Thymus (tissue), 11 donors: ENCODE data around the gene ARID1B. TPM values are rescaled to one million over a fixed set of nuclear protein-coding genes. Genes with fewer than 3 reads are reported as not detected.

Experiments
- DNase-seq, 9 donors: peaks; one replicate each; pipeline ENCODE4 v3.0.0-alpha.2; 2013; ENCODE audit warnings: low spot score in 9 of 9, low read depth in 6 of 9, missing footprints in 1 of 9
- H3K27ac ChIP-seq, 2 donors: one replicate each; pipeline ENCODE4 v1.5.1; 2013; ENCODE audit warnings: control low read depth in 1 of 2, low read depth in 1 of 2, low read length in 1 of 2, mild to moderate bottlenecking in 1 of 2, moderate library complexity in 1 of 2
- H3K27me3 ChIP-seq, 2 donors: one replicate each; pipeline ENCODE4 v1.5.1; 2013; ENCODE audit warnings: low read length in 1 of 2; ENCODE audit not compliant: control insufficient read depth in 2 of 2, insufficient read depth in 1 of 2
- H3K36me3 ChIP-seq, 2 donors: one replicate each; pipeline ENCODE4 v1.5.1; 2013; ENCODE audit warnings: low read length in 1 of 2, mild to moderate bottlenecking in 1 of 2, moderate library complexity in 1 of 2; ENCODE audit not compliant: control insufficient read depth in 2 of 2, insufficient read depth in 2 of 2
- H3K4me1 ChIP-seq, 2 donors: one replicate each; pipeline ENCODE4 v1.5.1; 2013; ENCODE audit warnings: low read length in 2 of 2; ENCODE audit not compliant: control insufficient read depth in 2 of 2, insufficient read depth in 2 of 2
- H3K4me3 ChIP-seq, 2 donors: one replicate each; pipeline ENCODE4 v1.5.1; 2013; ENCODE audit warnings: low read length in 2 of 2, control low read depth in 1 of 2, mild to moderate bottlenecking in 1 of 2
- H3K9me3 ChIP-seq, 2 donors: one replicate each; pipeline ENCODE4 v1.5.1; 2013; ENCODE audit warnings: low read length in 1 of 2, mild to moderate bottlenecking in 1 of 2; ENCODE audit not compliant: control insufficient read depth in 2 of 2, insufficient read depth in 1 of 2
- WGBS: extraction: QIAGEN DNeasy Blood & Tissue Kit; methylation state at CpG from one replicate; pipeline ENCODE4 v1.1.7; 2013; 5-methylcytosine and 5-hydroxymethylcytosine counted together
- polyA plus RNA-seq: library from polyadenylated mRNA; stranded (reverse); fragments of 200-250 nt; gene quantifications from one replicate; pipeline ENCODE4 v1.2.3, GENCODE V29; 2013
- total RNA-seq: library from RNA; stranded (reverse); fragments of 120-200 nt; gene quantifications from one replicate; pipeline ENCODE4 v1.2.4, GENCODE V29; 2013
- donor health status: healthy.

ARID1B gene
- total and polyA plus RNA-seq, 2 donors: 24.0 to 26.5 TPM

DNA sequence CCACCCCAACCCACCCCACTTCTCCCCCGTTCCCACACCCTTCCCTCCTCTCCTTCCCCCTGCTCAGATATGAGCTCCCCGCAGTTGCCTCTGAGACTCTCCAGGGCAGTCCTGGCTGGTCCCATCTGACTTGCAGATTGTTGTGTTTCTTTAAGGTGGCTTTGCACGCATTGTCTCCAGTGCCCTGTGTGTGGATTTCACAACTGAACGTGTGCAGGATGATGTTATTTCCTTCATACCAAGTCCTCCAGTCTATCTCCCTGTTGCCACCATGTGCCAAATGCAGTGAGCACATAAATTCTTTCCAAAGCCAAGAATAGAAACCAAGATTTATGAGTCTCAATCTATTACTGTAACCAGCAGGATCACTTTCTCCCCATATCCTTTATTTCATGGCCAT is 467.0 kb downstream of the ARID1B start:
- H3K27ac ChIP-seq: no peak overlapping the region
- DNase-seq: no peak
- 60% methylated on average over 4 of the region's 4 CpGs for WGBS

DNA sequence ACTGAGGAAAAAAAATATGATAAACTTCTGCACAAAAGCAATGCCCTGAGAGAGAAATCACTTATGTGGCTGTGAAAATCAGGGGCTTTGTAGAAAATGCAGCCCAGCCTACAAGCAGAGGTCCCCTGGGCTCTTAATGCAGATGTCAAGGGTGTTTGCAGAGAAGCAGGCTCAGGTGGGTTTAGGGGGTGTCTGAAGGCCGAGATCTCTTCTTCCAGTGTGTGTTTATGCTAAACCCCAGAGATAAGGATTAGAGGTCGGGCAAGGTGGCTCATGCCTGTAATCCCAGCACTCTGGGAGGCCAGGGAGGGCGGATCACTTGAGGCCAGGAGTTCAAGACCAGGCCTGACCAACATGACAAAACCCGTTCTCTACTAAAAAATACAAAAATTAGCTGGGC is 467.6 kb downstream of the ARID1B start:
- H3K36me3 ChIP-seq: no peaks in the 10 kb centered on the region
- 94% methylated on average over 4 of the region's 4 CpGs for WGBS
- H3K4me3 ChIP-seq: no peak overlapping the region
- DNase-seq: no peak
- H3K4me1 ChIP-seq: peaks cover 0 to 11% of the 10 kb centered on the region in 2 donors
- H3K9me3 ChIP-seq: peaks cover 0 to 9% of the 10 kb centered on the region in 2 donors
- peaks cover 0 to 5% of the 10 kb centered on the region in 2 donors for H3K27me3 ChIP-seq
- no peak overlapping the region for H3K27ac ChIP-seq

More for the DNA sequence above, 467.0 kb downstream of the ARID1B start:
- Histone ChIP-seq H3K9me3 (peaks cover 0 to 9% of the 10 kb centered on the region in 2 donors), H3K27me3 (peaks cover 0 to 5% of the 10 kb centered on the region in 2 donors), H3K4me1 (peaks cover 0 to 11% of the 10 kb centered on the region in 2 donors), H3K36me3 (no peaks in the 10 kb centered on the region), H3K4me3 (no peak overlapping the region)

DNA sequence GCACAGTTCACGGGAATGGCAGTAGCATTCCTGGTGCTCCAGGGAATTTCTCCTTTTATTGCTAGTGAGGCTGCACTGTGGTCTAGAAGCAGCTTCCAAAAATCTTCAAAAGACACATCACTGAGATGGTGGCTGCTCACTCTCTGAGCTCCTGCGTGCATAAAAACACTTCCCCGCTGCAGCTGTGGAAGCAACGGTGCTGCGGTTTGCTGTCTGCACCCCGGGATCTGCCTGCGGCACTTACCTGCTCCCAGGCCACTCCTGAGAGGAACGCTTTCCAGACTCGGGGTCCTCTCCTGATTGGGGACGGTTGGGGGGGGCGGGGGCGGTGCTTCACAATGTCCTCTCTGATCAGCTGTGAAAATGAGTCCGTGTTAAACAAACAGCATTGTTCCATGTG is 468.3 kb downstream of the ARID1B start:
- Histone ChIP-seq H3K36me3 (no peaks in the 10 kb centered on the region), H3K4me3 (no peak overlapping the region), H3K4me1 (peaks cover 0 to 7% of the 10 kb centered on the region in 2 donors), H3K27ac (no peak overlapping the region), H3K9me3 (peaks cover 0 to 9% of the 10 kb centered on the region in 2 donors), H3K27me3 (peaks cover 0 to 1% of the 10 kb centered on the region in 2 donors)
- no peak for DNase-seq
- 86% methylated on average over 13 of the region's 13 CpGs for WGBS

DNA sequence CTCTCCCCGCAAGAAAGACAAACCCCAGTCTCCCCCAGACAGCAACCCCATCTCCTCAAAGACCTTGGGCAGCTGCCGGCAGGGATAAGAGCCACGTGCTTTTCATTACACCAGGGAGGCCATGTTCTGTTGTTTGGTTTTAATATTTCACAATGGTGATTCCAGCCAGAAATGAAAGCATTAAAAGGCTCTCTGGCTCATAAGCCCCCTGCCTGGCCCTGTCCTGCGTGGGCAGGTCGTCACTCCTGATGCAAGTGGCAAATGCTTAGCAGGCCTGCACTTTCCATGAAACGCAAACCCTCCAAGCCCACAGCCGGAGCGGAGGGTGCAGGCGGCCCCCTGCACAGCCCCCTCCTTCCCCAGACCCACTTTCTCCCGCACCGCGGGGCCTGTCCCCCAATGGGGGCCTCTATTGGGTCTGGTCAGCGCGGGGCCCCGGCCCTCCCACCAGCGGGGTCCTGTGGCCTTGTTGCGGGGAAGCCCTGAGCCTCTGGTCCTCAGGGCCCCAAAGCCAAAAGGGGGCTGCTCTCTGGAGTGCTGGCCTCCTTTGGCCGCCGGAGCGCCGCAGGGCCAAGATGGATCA is 469.0 kb downstream of the ARID1B start:
- Histone ChIP-seq H3K4me1 (peaks cover 0 to 4% of the 10 kb centered on the region in 2 donors), H3K27me3 (no peaks in the 10 kb centered on the region), H3K9me3 (peaks cover 0 to 9% of the 10 kb centered on the region in 2 donors), H3K36me3 (no peaks in the 10 kb centered on the region), H3K27ac (no peak overlapping the region), H3K4me3 (no peak overlapping the region)
- no peak for DNase-seq
- 95% methylated on average over 21 of the region's 21 CpGs for WGBS

DNA sequence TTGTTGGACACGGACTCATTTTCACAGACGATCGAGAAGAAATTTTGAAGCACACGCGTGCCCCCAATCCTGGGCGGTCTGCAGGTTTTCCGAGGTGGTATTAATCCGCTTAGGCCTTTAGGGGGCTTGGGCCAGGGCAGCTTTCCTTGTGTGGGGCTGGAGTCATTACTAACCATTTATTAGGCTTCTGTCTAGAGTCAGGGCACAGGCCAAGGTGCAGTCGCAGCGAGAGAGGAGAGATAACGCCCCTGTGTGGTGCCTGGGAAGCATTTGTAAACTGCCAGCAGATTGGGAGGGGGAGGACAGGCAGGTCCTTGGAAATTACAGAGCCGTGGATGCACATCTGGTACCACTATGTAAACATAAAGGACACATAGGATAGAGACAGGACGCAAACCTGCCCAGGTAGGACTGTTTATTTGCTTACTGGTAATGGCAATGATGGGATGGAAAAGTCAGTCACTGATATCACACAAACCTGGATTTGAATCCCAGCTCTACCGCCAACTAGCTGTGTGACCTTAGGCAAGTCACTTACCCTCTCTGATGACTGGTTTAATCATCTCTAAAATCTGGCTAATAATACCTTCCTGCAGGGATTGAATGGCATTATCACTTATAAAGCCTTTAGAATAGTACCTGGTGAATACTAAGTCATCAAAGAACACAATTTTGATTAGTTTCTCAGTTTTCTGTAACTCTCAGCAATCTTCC is 469.8 kb downstream of the ARID1B start:
- H3K27me3 ChIP-seq: no peaks in the 10 kb centered on the region
- no peak overlapping the region for H3K27ac ChIP-seq
- no peak overlapping the region for H3K4me3 ChIP-seq
- H3K9me3 ChIP-seq: peaks cover 0 to 3% of the 10 kb centered on the region in 2 donors
- no peak for DNase-seq
- H3K4me1 ChIP-seq: peaks cover 0 to 4% of the 10 kb centered on the region in 2 donors
- 97% methylated on average over 14 of the region's 14 CpGs for WGBS
- H3K36me3 ChIP-seq: no peaks in the 10 kb centered on the region

DNA sequence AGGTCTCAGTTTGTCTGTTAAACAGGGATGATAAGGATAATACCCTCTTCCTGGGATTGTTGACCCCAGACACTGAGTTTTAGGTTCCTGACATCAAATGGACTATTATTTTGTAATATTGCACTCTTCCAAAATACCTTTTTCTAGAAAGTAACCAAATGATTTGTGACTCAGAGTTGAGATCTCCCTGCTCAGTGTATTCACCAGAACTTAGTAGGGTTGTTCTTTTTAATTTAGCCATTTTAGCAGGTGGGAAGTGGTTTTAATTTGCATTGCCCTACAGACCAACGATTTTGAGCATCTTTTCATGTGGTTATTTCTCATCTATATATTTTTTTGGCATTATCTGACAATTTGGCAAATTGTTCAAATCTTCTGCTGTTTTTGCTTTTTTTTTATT is 471.1 kb downstream of the ARID1B start:
- WGBS: 73% methylated on average over 1 of the region's 1 CpG
- H3K36me3 ChIP-seq: no peaks in the 10 kb centered on the region
- H3K4me1 ChIP-seq: peaks cover 0 to 4% of the 10 kb centered on the region in 2 donors
- H3K27me3 ChIP-seq: no peaks in the 10 kb centered on the region
- H3K4me3 ChIP-seq: no peak overlapping the region
- H3K9me3 ChIP-seq: peaks cover 0 to 3% of the 10 kb centered on the region in 2 donors
- H3K27ac ChIP-seq: no peak overlapping the region
- no peak for DNase-seq

DNA sequence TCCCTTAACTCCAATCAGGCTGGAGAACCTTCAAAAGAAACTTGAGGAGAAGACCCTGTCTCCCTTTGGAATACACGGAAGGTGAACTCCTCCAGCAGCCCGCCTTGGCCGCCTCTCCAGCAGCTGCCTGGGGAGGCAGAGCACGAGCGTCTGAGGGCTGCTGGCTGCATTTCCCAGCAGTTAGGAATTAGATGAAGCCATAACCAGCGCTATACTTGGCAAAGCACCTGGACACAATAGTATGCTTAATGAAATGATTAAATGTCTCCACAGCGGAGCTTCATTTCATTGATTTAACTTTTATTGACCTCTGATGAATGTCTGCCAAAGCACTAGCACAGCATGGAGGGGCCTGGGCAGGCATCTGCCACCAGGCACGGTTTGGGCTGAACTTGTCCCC is 472.6 kb downstream of the ARID1B start:
- H3K27me3 ChIP-seq: no peaks in the 10 kb centered on the region
- H3K4me3 ChIP-seq: no peak overlapping the region
- H3K27ac ChIP-seq: no peak overlapping the region
- WGBS: 93% methylated on average over 8 of the region's 8 CpGs
- no peak for DNase-seq
- H3K36me3 ChIP-seq: no peaks in the 10 kb centered on the region
- peaks cover 0 to 4% of the 10 kb centered on the region in 2 donors for H3K4me1 ChIP-seq
- peaks cover 0 to 3% of the 10 kb centered on the region in 2 donors for H3K9me3 ChIP-seq

DNA sequence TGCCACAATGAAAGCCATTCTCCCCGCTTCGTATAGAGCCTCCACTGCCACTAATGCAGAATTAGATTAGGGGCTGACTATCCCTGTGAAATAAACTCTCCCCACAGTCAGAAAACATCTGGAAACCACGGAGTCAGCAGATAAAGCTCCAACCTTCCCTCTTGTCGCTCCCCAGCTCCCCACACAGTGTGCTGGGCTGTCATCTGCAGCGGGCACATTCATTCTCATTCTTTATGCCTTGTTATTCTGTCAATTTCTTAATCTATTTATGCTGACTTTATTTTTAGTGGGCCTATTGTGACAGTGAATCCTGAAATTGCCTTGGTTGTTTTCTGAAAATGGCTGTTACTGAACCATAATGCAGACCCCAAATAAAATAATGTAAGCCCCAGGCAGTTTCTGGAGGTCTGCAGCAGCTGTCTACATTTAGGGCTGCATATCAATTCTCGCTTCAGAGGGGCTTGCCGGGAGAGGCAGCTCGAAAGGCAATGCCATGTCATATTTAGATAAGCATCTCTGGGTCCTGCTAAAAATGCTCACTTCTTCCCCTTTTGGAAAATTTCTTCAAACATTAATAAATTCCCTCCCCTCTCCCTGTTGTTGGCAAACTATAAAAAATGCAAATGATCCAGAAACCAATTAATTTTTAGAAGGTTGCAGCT is 474.5 kb downstream of the ARID1B start:
- no peaks in the 10 kb centered on the region for H3K27me3 ChIP-seq
- peaks cover 0 to 3% of the 10 kb centered on the region in 2 donors for H3K9me3 ChIP-seq
- H3K36me3 ChIP-seq: no peaks in the 10 kb centered on the region
- no peak overlapping the region for H3K27ac ChIP-seq
- DNase-seq: no peak
- H3K4me3 ChIP-seq: no peak overlapping the region
- H3K4me1 ChIP-seq: no peaks in the 10 kb centered on the region
- WGBS: 84% methylated on average over 8 of the region's 8 CpGs

DNA sequence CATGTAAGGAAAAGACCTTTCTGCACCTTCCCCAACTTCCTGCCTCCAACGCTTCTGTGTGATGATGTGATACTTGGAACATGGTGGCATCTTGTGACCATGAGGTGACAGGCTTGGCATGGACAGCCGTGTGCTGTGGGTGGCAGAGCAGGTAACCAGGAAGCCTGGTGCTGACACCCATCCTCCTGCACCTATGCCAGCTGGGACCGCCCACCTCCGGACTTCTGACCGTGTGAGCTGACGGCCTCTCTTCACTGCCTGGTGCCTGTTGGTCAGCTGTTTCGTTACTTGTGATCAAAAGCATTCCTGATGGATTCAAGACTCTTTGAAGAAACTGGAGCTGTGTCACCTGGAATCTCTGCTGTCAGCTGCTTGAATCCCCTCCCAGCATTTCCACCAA is 475.8 kb downstream of the ARID1B start:
- no peaks in the 10 kb centered on the region for H3K36me3 ChIP-seq
- H3K4me1 ChIP-seq: no peaks in the 10 kb centered on the region
- 87% methylated on average over 7 of the region's 7 CpGs for WGBS
- peaks cover 0 to 3% of the 10 kb centered on the region in 2 donors for H3K9me3 ChIP-seq
- no peak overlapping the region for H3K27ac ChIP-seq
- H3K4me3 ChIP-seq: no peak overlapping the region
- no peak for DNase-seq
- H3K27me3 ChIP-seq: no peaks in the 10 kb centered on the region
